Measurements from ENCODE around the gene KCNMB3.

DNA sequence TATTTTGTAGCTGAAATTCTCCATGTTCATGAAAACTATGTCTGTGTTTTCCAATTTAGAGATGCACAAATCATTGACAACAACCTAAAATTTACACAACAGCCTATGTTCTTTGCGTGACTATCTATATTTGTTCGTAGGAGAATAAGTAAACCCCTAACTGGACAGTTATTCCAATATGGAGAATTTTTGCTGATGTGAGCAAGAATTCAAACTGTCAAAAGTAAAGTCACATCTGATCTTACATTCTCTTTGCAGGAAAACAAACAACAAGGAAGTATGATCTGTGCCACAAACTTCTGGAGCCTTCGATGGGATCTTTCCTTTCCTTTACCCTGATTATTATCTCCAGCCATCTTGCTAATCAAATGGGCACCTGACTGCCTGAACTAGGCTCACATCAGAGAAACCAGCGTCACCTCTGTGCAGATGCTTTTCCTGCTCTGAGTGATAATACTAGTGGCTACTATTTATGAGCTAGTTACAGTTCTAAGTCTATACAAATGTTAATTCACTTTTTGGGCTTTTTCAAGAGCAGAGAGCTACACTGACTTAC, 18.3 kb upstream of the KCNMB3 start:
- TF ChIP-seq POLR2AphosphoS5 (IDR thresholded peaks at IDR 0.05; ENCODE audit: low read depth, low read length) (no peak), TAF1 (IDR thresholded peaks at IDR 0.05; ENCODE audit: borderline replicate concordance, insufficient read depth, low read length) (no peak), SIN3A (IDR thresholded peaks at IDR 0.05; ENCODE audit: borderline replicate concordance, insufficient read depth, low read length) (no peak)

All from PFSK-1 (cell line).